A549 (cell line): ENCODE measurements around the gene DTX1. TPM values are rescaled to one million over a fixed set of nuclear protein-coding genes. Genes with fewer than 3 reads are reported as not detected.

ENCODE experiments used
- ATAC-seq, 2 experiments: fragments of 200-7000 bp in 1 of 2; fragments of >200 bp in 1 of 2; cut with Nextera tagmentation in 1 of 2; cut with Tn5 transposase in 1 of 2; 3 replicates each; pipeline versions ENCODE4 v1.8.0 to v1.9.1; 2018 to 2020; ENCODE audit warnings: mild to moderate bottlenecking in 1 of 2, moderate library complexity in 1 of 2
- CTCF ChIA-PET: fragments of 300-600 bp; sonication (Branson Sonifier 250); formaldehyde crosslinking; extraction: SDS; loops from one replicate; lab custom pipeline; 2021; ENCODE audit warnings: antibody characterized with exemption, inconsistent platforms; lab: Yijun Ruan, JAX
- POLR2A ChIA-PET: fragments of 350-600 bp; formaldehyde crosslinking; extraction: SDS; loops from one replicate; lab custom pipeline; 2021; ENCODE audit warnings: antibody characterized with exemption, inconsistent platforms; lab: Yijun Ruan, JAX
- DNase-seq, 2 experiments: peaks; one replicate each; pipeline versions ENCODE4 v3.0.0 to v3.0.0-alpha.2; 2011 to 2016; ENCODE audit warnings: low read depth in 1 of 2, low spot score in 1 of 2
- FAIRE-seq: peaks from 2 replicates; lab custom pipeline; 2011; peaks lifted over from hg19 to GRCh38; lab: Jason Lieb, UNC
- H3K27ac ChIP-seq, 2 experiments: fragments of >200 bp; sonication (Bioruptor Twin); formaldehyde crosslinking; 3 replicates each; pipeline ENCODE4 v1.5.1; 2016 to 2017
- H3K4me1 ChIP-seq: fragments of >200 bp; sonication (Bioruptor Twin); formaldehyde crosslinking; 3 replicates; pipeline ENCODE4 v1.6.1; 2016
- H3K4me2 ChIP-seq: fragments of >200 bp; sonication (Bioruptor Twin); formaldehyde crosslinking; 3 replicates; pipeline ENCODE4 v1.6.1; 2016
- H3K4me3 ChIP-seq: fragments of >200 bp; sonication (Bioruptor Twin); formaldehyde crosslinking; 3 replicates; pipeline ENCODE4 v1.5.1; 2016
- H3K9me3 ChIP-seq: fragments of >200 bp; sonication (Bioruptor Twin); formaldehyde crosslinking; 3 replicates; pipeline ENCODE4 v1.6.1; 2016
- CBX2 ChIP-seq: fragments of 200-600 bp; sonication (generic); IDR thresholded peaks from 2 replicates; pipeline ENCODE4 v1.6.1; 2016; ENCODE audit warnings: low read depth, mild to moderate bottlenecking, borderline replicate concordance
- CBX8 ChIP-seq: fragments of 200-600 bp; sonication (generic); IDR thresholded peaks from 2 replicates; pipeline ENCODE4 v1.6.1; 2016
- EP300 ChIP-seq, 2 experiments: fragments of >200 bp; sonication (Bioruptor Twin); formaldehyde crosslinking; IDR thresholded peaks; 2 replicates in 1 of 2; 3 replicates in 1 of 2; pipeline ENCODE4 v1.6.1; 2016 to 2017
- FOSL2 ChIP-seq, 2 experiments: fragments of 450-650 bp in 1 of 2; fragments of >200 bp in 1 of 2; sonication (Bioruptor Twin) in 1 of 2; formaldehyde crosslinking; IDR thresholded peaks; 2 replicates each; pipeline versions ENCODE4 v1.5.0 to v1.6.1; 2016 to 2020; ENCODE audit warnings: mild to moderate bottlenecking in 1 of 2, moderate library complexity in 1 of 2
- FOXS1 ChIP-seq: fragments of 250-450 bp; sonication (Bioruptor Pico); IDR thresholded peaks from 2 replicates; pipeline ENCODE4 v1.5.0; 2020; ENCODE audit warnings: mild to moderate bottlenecking, moderate library complexity
- GATA3 ChIP-seq: IDR thresholded peaks from 2 replicates; pipeline ENCODE4 v1.6.1; 2012; ENCODE audit warnings: borderline replicate concordance
- HDAC2 ChIP-seq: fragments of 200-600 bp; sonication (generic); IDR thresholded peaks from 2 replicates; pipeline ENCODE4 v1.6.1; 2016
- JUNB ChIP-seq: fragments of >200 bp; sonication (Bioruptor Twin); formaldehyde crosslinking; IDR thresholded peaks from 2 replicates; pipeline ENCODE4 v1.6.1; 2016
- MAZ ChIP-seq: fragments of 150-350 bp; IDR thresholded peaks from 2 replicates; pipeline ENCODE4 v1.6.1; 2014; ENCODE audit warnings: antibody characterized with exemption, low read depth, low read length, borderline replicate concordance
- POLR2AphosphoS2 ChIP-seq: conservative IDR thresholded peaks from 2 replicates; pipeline ENCODE4 v1.6.1; 2012; ENCODE audit warnings: low read length, improper control_type of control experiment, inconsistent platforms
- RAD21 ChIP-seq, 2 experiments: fragments of >200 bp in 1 of 2; sonication (Bioruptor Twin) in 1 of 2; formaldehyde crosslinking in 1 of 2; IDR thresholded peaks in 1 of 2; conservative IDR thresholded peaks in 1 of 2; 2 replicates in 1 of 2; 3 replicates in 1 of 2; pipeline ENCODE4 v1.6.1; 2012 to 2018; ENCODE audit warnings: inconsistent platforms in 1 of 2
- RARB ChIP-seq: fragments of 250-450 bp; sonication (Bioruptor Pico); IDR thresholded peaks from 2 replicates; pipeline ENCODE4 v1.8.0; 2021; ENCODE audit warnings: mild to moderate bottlenecking, moderate library complexity
- RFX5 ChIP-seq: fragments of 450-650 bp; IDR thresholded peaks from 2 replicates; pipeline ENCODE4 v1.7.1; 2014; ENCODE audit warnings: antibody characterized with exemption, mild to moderate bottlenecking, moderate library complexity
- WGBS: methylation state at CpG from one replicate; pipeline ENCODE4 v1.1.6; 2017; ENCODE audit errors: missing lambda C conversion rate; 5-methylcytosine and 5-hydroxymethylcytosine counted together
- polyA plus RNA-seq, 4 experiments: library from polyadenylated mRNA; depleted of rRNA in 3 of 4; stranded (reverse); fragments of >200 nt; fragmentation: RNase III in 1 of 4; extraction: RNeasy Plus Mini Kit Qiagen cat#74134 plus additional on column Dnase treatment in 1 of 4; gene quantifications; 2 replicates in 3 of 4; 3 replicates in 1 of 4; pipeline ENCODE4 v1.2.3, GENCODE V29; 2011 to 2017
- TF ChIP-seq, protein P1 (sequence below): IDR thresholded peaks from 2 replicates; pipeline ENCODE4 v1.6.1; 2012; ENCODE audit warnings: low read depth, borderline replicate concordance
- TF ChIP-seq, protein P2 (sequence below): fragments of 450-650 bp; IDR thresholded peaks from 2 replicates; pipeline ENCODE4 v1.6.1; 2014; ENCODE audit warnings: antibody characterized with exemption
- TF ChIP-seq, protein P3 (sequence below): fragments of 250-450 bp; sonication (Bioruptor Pico); IDR thresholded peaks from 2 replicates; pipeline ENCODE4 v1.5.0; 2021; ENCODE audit warnings: mild to moderate bottlenecking, moderate library complexity, borderline replicate concordance
- TF ChIP-seq, protein P4 (sequence below): fragments of >200 bp; sonication (Bioruptor Twin); formaldehyde crosslinking; IDR thresholded peaks from 3 replicates; pipeline ENCODE4 v1.5.1; 2016

The DTX1 gene
- polyA plus RNA-seq, 2 of the 4 experiments (the other 2 are of a cell fraction) = 0.28 to 0.37 TPM

DNA sequence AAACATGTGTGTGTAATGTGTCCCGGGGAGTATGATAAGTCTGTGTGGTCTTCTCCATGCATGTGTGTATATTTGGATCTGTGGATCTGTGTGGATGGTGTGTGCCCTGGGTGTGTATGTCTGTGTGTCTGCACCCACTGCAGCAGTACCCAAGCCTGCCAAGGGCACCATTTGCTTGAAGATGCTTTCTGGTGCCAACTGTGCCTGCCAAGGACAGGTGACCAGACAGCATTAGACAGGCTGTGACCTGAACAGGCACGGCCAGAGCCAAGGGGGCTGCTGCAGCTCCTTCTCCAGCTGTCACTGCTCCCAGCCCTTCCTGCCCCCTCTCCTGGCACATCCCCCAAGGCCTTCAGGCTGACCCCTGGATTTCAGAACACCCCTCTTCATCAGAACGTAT lies 35.0 kb downstream of the DTX1 start (continued):
- TF ChIP-seq, protein P1, sequence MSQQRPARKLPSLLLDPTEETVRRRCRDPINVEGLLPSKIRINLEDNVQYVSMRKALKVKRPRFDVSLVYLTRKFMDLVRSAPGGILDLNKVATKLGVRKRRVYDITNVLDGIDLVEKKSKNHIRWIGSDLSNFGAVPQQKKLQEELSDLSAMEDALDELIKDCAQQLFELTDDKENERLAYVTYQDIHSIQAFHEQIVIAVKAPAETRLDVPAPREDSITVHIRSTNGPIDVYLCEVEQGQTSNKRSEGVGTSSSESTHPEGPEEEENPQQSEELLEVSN = no peak
- TF ChIP-seq EP300 (IDR thresholded peaks at IDR 0.05) (no peak), RARB (CRISPR knock-in tag) (no peak), FOSL2 (IDR thresholded peaks at IDR 0.05) (no peak), FOSL2 (CRISPR knock-in tag; IDR thresholded peaks at IDR 0.05) (no peak), MAZ (no peak), CBX2 (no peak), HDAC2 (no peak), JUNB (no peak), RFX5 (no peak)
- TF ChIP-seq, protein P2, sequence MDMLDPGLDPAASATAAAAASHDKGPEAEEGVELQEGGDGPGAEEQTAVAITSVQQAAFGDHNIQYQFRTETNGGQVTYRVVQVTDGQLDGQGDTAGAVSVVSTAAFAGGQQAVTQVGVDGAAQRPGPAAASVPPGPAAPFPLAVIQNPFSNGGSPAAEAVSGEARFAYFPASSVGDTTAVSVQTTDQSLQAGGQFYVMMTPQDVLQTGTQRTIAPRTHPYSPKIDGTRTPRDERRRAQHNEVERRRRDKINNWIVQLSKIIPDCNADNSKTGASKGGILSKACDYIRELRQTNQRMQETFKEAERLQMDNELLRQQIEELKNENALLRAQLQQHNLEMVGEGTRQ = no peak
- TF ChIP-seq, protein P3, sequence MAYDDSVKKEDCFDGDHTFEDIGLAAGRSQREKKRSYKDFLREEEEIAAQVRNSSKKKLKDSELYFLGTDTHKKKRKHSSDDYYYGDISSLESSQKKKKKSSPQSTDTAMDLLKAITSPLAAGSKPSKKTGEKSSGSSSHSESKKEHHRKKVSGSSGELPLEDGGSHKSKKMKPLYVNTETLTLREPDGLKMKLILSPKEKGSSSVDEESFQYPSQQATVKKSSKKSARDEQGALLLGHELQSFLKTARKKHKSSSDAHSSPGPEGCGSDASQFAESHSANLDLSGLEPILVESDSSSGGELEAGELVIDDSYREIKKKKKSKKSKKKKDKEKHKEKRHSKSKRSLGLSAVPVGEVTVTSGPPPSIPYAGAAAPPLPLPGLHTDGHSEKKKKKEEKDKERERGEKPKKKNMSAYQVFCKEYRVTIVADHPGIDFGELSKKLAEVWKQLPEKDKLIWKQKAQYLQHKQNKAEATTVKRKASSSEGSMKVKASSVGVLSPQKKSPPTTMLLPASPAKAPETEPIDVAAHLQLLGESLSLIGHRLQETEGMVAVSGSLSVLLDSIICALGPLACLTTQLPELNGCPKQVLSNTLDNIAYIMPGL = no peak

DNA sequence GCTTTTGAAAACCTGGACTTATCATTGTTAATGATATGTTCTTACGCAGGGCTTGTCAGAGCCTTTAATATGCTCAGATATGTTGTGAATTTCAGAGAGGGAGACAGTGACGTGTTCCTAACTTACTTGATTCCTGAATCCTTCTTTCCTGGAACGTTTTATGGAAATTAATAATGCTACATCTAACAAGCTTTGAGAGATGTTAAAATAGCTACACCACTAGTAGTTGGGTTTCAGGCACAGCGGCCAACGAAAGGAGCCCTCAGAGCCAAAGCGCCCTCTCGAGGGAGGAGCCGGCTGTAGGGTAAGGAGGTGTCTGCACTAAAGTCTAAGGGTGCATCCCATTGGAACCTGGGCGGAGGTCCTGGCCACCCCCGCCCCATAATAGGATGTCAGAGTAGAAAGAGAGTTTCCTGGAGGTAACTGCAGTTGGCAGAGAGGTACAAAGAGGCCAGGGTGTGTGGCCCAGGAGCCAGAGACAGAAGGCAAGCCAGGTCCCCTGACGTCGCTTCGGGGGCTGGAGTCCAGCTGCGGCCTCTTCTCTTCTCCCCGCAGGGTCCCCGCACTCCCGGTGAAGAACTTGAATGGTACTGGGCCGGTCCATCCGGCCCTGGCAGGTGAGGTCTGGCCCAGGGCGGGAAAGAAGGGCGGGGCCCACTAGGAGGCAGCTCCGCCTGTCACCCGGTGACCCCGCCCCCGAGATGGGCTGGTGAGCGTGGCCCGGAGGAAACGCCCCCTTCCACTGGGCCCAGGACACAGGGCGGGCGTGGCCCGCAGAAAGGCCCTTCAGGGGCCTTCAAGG lies 36.3 kb downstream of the DTX1 start:
- DNase-seq = peak; percentile 44 to 85
- no peak for TF ChIP-seq POLR2AphosphoS2
- TF ChIP-seq RFX5 = no peak
- TF ChIP-seq CBX8 = no peak
- TF ChIP-seq RAD21 (conservative IDR thresholded peaks at IDR 0.05 in 1 of 2, IDR thresholded peaks at IDR 0.05 in 1 of 2) = peak in 1 of 2 experiments; percentile 34; a peak in 1 of 5 replicates
- no peak for TF ChIP-seq GATA3
- TF ChIP-seq, protein P4, sequence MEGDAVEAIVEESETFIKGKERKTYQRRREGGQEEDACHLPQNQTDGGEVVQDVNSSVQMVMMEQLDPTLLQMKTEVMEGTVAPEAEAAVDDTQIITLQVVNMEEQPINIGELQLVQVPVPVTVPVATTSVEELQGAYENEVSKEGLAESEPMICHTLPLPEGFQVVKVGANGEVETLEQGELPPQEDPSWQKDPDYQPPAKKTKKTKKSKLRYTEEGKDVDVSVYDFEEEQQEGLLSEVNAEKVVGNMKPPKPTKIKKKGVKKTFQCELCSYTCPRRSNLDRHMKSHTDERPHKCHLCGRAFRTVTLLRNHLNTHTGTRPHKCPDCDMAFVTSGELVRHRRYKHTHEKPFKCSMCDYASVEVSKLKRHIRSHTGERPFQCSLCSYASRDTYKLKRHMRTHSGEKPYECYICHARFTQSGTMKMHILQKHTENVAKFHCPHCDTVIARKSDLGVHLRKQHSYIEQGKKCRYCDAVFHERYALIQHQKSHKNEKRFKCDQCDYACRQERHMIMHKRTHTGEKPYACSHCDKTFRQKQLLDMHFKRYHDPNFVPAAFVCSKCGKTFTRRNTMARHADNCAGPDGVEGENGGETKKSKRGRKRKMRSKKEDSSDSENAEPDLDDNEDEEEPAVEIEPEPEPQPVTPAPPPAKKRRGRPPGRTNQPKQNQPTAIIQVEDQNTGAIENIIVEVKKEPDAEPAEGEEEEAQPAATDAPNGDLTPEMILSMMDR = peak; percentile 52
- TF ChIP-seq, all 56 proteins: peak for 2
- POLR2A ChIA-PET = no interaction called here
- Histone ChIP-seq H3K4me2 (peak overlapping the region; percentile 100), H3K9me3 (no peaks in the 10 kb centered on the region), H3K4me3 (peak overlapping the region; percentile 53), H3K4me1 (peaks cover 7% of the 10 kb centered on the region; the same call in 1 of the 3 replicates), H3K27ac (peak overlapping the region; percentile 45 to 69; a peak in 3 of 6 replicates)
- CTCF ChIA-PET = interaction anchor here (0.6 to 6.4 kb wide), 21 partner anchors 8 to 369 kb away, joined by 3 to 49 read pairs (median 3); no protein-coding TSS in a partner anchor
- no peak for FAIRE-seq
- 11% methylated on average over 14 of the region's 31 CpGs for WGBS
- ATAC-seq = peak; percentile 83 to 92

DNA sequence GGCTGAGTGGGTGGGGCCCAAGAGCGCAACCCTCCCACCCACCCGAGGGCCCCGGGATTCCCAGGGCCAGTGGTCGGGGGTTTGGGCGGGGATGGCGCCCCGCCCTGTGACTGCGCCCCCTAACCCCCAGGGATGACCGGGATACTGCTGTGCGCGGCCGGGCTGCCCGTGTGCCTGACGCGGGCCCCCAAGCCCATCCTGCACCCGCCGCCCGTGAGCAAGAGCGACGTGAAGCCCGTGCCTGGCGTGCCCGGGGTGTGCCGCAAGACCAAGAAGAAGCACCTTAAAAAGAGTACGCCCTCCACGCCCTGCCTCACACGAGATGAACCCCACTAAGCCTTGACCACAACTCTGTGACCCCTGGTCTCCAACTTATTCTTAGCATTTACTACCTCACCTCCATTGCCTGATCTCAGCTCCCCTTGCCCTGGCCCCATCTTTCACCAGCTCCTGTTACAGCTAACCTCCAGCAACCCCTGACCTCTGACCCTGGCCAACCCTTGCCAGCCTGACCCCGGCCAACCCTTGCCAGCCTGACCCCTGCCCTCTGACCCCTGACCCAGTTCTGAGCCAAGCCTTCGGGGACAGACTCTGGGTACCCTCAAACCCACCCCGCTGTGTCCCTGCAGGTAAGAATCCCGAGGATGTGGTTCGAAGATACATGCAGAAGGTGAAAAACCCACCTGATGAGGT lies 37.0 kb downstream of the DTX1 start:
- H3K27ac ChIP-seq = peak overlapping the region; percentile 45 to 69; a peak in 3 of 6 replicates
- peak overlapping the region; percentile 100 for H3K4me2 ChIP-seq
- ChIA-PET POLR2A (no interaction called here), CTCF (interaction anchor here (0.7 to 6.4 kb wide), 8 partner anchors 10 to 61 kb away, joined by 3 to 49 read pairs (median 4); no protein-coding TSS in a partner anchor)
- H3K9me3 ChIP-seq = no peaks in the 10 kb centered on the region
- WGBS = 72% methylated on average over 17 of the region's 32 CpGs
- peak overlapping the region; percentile 53 for H3K4me3 ChIP-seq
- FAIRE-seq (no peak), ATAC-seq (peak; percentile 5 to 43; a peak in 3 of 6 replicates), DNase-seq (no peak)
- H3K4me1 ChIP-seq = peaks cover 8% of the 10 kb centered on the region
- TF ChIP-seq FOXS1 (no peak), FOSL2 (IDR thresholded peaks at IDR 0.05) (no peak), FOSL2 (CRISPR knock-in tag; IDR thresholded peaks at IDR 0.05) (no peak)
